Astrocyte of the cerebellum (primary cell): ENCODE measurements around the gene TRAM2.

ENCODE experiments used
- DNase-seq: peaks from one replicate; pipeline ENCODE4 v3.0.0-alpha.2; 2011; ENCODE audit warnings: low read depth
- H3K4me3 ChIP-seq: 2 replicates; pipeline ENCODE4 v1.5.1; 2011; ENCODE audit warnings: mild to moderate bottlenecking, low read depth, low read length, moderate library complexity
- CTCF ChIP-seq: IDR thresholded peaks from 2 replicates; pipeline ENCODE4 v1.5.1; 2012; ENCODE audit warnings: low read length, low read depth, moderate library complexity, mild to moderate bottlenecking; ENCODE audit errors: missing control alignments
- in situ Hi-C: cut with HindIII; loops from 2 replicates; pipeline ENCODE4 v1.10.0; 2017; ENCODE audit warnings: low sequenced_read_pairs

Gene TRAM2

GRCh38 chr6:52595000-52595795 lies 18.3 kb upstream of the TRAM2 start:
- in situ Hi-C loops = no loop called here
- DNase-seq = no peak
- no peak for TF ChIP-seq CTCF
- no peak overlapping the region for H3K4me3 ChIP-seq

- in situ Hi-C loops = no loop called here
- TF ChIP-seq CTCF = no peak
- no peak overlapping the region for H3K4me3 ChIP-seq
- DNase-seq = no peak
Measured at GRCh38 chr6:52594221-52594620, 17.4 kb upstream of the TRAM2 start.

- no peak for DNase-seq
- no peak overlapping the region for H3K4me3 ChIP-seq
- no peak for TF ChIP-seq CTCF
- in situ Hi-C loops = no loop called here
Measured at GRCh38 chr6:52591832-52592231, 15.0 kb upstream of the TRAM2 start.

- no peak for TF ChIP-seq CTCF
- no peak overlapping the region for H3K4me3 ChIP-seq
- in situ Hi-C loops = no loop called here
- DNase-seq = no peak
Measured at GRCh38 chr6:52590152-52590891, 13.5 kb upstream of the TRAM2 start.

GRCh38 chr6:52588710-52589091 lies 11.8 kb upstream of the TRAM2 start:
- no peak for DNase-seq
- in situ Hi-C loops = no loop called here
- no peak for TF ChIP-seq CTCF
- no peak overlapping the region for H3K4me3 ChIP-seq

- no peak for DNase-seq
- in situ Hi-C loops = no loop called here
- no peak for TF ChIP-seq CTCF
- no peak overlapping the region for H3K4me3 ChIP-seq
Measured at GRCh38 chr6:52588087-52588709, 11.3 kb upstream of the TRAM2 start.
